ENCODE data around the gene APLP2.

GRCh38 chr11:130160498-130161155, 90.9 kb downstream of the APLP2 start:
- TF ChIP-seq POLR2AphosphoS5 (IDR thresholded peaks at IDR 0.05) (no peak), CTCF (IDR thresholded peaks at IDR 0.05) (no peak), POLR2A (IDR thresholded peaks at IDR 0.05) (no peak)
